Measurements from ENCODE around the gene ABR.

GRCh38 chr17:1150863-1151600 is 28.7 kb downstream of the ABR start:
- TF ChIP-seq EP300 (IDR thresholded peaks at IDR 0.05; ENCODE audit: low read depth): no peak
- TF ChIP-seq CTCF (IDR thresholded peaks at IDR 0.05): no peak
- TF ChIP-seq POLR2A (IDR thresholded peaks at IDR 0.05): no peak
- no peak for TF ChIP-seq POLR2AphosphoS5 (IDR thresholded peaks at IDR 0.05)

Measured in transverse colon (tissue), 4 donors.